NCI-H2196 treated with DMSO at 0.1 percent for 48 hours (cell line): ENCODE results near the gene DKC1.
"Not testable (repeated sequence)": the region's sequence is repeated elsewhere in the genome, so short reads cannot be mapped to it uniquely, and the experiment has no call there.

Experiments used
- DNase-seq: peaks from one replicate; lab custom pipeline; 2025; ENCODE audit not compliant: unreplicated experiment; lab: John Stamatoyannopoulos, UW

The DKC1 gene

DNA sequence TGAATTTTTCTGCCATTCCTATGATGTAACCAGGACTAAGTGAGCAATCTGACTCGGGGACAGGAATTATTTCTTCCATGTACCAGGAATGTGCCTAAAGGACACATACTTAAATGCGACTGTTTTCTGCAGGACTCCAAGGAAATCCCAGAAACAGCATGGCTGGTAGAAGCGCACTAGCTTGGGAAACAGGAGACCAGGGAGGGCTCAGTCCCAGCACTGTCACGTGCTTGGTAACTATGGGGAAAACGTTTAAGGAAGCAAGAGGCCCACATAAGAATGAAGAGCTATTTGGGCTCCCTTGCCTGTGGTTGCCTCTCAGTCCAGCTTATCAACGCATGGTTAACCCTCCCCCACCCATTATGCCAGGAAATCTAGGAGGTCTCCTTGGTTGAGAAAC, 23.1 kb downstream of the DKC1 start:
- DNase-seq = no peak

DNA sequence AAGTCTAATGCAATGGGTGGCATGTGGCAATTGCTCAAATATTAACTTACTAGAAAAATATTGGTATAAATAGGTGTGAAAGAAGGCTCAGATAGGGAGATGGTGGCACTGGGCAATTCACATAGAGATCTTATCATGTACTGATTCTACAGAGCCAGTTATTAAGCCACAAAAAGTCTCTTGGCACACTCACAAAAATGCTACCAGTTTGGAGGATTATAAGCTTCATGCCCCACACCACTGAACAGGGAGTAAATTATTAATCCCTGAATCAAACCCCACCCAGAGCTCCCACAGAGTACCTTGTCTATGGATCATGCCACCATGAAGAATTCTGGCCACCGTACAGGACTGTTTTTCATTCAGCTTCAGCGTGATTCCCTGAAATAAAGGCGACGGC, 28.8 kb downstream of the DKC1 start:
- no peak for DNase-seq

DNA sequence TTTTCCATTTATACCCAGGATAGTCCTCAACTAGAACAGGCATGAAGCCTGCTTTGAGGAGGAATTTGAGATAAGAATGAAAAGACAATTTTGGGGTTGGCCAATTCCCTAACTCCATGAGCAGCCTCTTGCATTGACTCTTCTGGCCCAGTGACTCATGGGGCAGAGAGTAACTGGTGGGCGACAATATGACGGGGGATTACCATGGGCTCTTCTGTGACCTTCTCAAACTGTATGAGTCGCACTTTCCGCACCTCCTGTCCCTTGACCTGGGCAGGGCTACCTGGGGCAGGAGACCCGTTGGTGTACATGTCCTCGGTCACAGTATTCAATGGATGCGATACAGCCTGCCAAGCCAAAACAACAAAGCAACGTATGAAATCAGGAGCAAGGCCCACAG, 29.3 kb downstream of the DKC1 start:
- DNase-seq = no peak

DNA sequence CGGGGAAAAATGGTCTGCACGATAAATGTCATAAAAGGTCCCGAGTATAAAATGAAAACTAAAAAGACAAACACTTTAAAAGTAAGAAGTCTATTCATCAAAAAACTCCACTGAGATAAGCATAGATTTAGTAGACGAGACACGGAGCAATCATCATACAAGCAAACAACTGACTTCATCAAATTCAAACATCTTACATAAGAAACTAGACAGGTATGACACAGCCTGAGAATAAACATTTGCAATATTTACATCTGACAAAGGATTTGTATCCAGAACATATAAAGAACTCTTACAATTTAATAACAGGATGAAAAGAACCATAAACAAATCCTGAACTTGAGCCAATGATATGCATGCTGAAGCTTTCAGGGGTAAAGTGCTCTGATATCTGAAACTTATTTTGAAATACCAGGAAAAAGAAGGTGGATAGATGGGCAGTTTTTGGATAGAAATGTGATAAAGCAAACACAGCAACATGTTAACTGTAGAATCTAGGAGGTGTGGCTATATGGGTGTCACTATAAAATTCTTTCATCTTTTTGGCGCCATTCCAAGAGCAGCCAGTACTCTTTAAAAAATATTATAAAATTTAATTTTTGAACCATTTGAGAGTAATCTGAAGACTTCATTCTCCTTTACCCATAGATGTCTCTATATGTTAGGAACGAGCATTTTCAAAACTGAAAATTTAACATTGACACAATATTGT, 30.6 kb downstream of the DKC1 start:
- DNase-seq = no peak

DNA sequence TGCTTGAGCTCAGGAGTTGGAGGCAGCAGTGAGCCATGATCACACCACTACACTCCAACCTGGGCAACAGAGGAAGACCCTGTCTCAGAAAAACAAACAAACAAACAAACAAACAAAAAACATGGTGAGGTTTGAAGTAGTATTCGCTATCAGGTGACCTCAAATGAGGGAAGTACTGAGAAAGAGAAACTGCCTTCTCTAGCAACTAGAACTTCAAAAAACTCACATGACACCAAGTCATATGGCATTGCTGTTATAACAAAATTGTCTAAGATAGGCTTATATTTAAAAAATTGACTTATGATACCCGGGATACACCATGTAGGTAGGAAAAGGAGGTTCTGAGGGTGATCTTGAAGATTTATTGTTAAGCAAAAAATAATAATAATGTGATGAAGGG, 32.4 kb downstream of the DKC1 start:
- no peak for DNase-seq

DNA sequence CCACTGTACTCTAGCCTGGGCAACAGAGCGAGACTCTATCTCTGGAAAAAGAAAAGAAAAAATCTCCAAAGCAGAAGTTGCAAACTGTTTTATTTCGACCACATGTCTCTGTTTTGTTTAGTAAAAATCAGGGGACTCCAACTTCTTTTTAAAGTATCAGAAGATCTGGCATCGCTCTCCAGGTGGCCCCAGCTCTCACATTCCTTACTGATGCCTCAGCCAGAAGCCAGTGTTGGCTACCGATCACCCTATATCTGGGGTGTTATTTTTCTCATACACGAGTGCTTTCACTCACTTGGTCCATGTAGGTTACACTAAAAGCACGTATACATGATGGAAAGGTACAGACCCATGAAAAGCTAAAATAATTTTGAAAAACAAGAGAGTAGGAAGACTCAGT, 34.3 kb downstream of the DKC1 start:
- no peak for DNase-seq

DNA sequence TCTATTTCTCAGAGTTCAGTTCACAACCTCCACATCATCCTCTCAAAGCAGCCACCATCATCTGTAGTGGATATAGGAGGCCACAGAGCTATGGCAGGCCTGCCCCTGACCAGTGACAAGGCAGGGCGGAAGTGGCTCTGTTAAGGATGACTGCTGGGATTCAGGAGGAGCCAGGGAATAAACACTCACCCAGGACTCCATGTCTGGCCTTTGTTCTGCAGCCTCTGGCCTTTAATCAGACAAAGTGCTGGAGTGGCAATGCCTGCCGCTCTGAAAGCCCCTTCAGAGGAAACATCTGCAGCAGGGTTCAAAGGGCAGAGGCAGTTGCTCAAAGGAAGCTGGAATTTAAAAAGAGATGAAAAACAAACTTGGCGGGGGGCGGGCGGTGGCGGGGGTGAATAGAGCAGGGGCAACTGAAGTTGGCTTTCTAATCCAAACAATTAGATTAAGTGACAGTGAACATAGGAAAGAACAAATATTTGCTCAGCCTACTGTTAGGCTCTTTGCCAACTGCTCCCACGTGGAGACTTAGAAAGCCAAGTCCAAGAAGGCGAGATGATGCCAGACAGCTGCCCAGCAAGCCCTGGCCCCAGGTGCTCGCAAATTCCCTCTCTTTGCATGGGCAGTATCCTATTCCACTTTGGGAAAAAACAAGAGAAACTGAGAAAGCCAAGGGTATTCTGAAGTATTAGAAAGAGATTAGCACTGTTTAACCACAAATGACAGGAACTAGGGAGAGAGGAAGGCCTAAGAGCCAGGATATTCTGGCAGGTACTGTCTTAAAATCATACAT, 37.1 kb downstream of the DKC1 start:
- DNase-seq = peak; percentile 88

DNA sequence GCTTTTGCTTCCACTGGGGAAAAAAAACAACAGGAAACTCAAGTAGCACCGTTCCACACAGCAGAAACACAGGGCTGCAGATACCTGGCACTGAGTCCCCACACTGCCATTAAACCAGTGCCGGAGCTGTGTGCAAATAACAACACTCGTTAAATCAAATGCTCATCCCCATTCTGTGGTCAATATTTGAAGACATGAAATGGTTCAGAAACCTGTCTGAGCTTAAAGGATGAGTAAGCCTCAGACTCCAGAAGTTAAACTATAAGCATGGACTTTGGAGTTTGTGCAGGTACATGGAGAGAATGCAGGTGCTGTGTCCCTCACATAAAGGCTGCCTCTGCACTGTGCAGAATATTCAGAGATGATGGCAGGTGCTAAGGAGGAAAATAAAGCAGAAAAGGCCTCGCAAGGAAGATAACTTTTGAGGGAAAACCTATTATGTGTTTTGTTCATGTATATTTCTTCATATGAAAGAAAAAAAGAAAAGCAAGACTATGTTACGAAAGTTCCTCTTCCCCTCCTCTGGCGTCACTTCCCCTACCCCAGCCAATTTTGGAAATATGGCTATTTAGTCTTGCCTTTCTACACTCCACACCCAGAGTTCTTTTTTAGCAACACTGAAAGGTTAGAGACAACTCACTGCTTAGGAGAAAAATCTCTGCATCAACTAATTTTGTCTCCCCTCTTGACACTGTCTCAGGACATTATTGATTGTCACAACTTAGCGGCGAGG, 38.0 kb downstream of the DKC1 start:
- DNase-seq = no peak

DNA sequence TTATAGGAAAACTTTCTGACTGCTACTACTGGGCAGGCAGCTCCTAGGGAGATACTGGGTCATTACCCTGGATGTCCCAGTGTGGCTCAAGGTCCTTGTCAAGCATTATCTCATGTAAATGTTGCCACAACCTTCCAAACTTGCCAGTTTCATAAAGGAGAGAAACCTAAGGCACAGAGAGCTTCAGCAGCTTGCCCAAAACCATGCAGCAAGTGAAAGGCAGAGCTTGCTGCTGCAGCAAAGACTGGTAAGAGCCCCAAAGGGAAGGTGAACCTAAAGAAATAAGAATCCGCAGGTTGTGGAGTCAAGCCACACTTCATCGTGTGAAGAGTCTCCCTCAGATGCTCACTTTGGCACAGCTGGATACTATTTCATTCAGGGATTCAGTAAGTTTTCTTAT, 40.3 kb downstream of the DKC1 start:
- DNase-seq = no peak

DNA sequence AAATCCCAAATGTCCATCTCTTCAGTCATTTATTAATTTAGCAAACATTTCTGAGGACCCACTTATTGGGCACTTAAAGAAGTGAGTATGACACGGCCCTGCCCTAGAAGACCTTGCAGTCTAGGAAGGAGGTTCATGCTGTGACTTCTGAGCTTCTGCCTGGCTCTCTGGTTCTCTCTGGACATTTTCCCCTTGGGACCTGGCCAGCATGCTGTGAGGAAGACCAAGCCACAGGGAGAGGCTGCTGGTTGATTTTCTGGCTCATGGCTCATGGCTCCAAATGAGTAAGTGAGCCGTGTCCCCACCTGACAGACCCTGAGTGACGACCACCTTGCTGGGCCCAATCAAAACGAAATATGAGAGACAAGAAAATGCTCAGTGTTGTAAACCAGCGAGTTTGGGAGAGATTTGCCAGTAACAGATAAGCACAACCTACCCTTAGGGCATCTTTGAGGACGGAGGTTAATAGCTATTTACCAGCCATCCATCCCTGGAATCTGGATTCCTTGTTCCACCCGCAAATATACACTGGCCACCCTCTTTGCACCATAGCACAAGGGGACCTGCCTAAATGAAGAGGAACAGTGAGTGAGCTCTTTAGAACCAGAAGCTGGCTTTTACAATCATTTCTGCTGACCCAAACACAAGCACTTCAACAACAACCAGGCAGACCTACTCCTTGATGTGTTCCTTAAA, 41.7 kb downstream of the DKC1 start:
- no peak for DNase-seq

DNA sequence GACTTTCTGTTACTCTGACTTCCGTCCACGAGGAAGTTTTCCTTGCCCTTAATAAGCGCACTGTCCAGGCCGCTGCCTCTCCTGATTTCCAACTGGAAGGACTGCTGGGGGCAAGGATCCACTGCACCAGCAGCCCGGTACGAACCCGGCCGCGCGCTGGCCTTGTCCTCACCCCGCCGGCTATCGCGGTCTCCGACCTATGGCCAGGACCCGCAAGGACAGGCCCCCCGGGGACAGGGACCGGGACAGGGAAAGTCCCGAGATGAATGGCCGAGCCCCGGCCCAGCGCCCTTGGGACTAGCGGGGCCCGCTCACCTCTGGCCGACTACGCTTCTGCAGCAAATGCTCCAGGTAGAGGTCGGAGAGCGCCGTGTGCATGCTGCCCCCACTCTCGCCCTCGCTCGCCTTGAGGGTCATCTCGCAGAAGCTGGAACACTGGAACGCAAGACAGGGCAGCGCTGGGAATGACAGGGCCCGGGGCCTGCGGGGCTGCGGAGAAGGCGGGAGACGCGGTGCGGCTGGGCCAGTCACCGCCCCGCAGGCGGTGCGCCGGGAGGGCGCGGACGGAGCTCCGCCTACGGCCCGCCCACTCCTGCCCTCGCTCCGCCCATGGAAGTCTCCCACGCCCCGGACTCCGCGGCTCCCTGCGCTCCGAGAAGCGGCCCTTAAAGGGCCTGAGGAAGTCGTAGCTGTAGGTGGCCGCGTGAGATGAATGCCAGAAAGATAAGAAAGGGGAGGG, 42.5 kb downstream of the DKC1 start, which contains the start of gene MPP1:
MPP1 (minus strand) TSS at position 529 of the 739 bp plus-strand sequence; CDS start at position 417, 112 bp downstream.
- DNase-seq = no peak

DNA sequence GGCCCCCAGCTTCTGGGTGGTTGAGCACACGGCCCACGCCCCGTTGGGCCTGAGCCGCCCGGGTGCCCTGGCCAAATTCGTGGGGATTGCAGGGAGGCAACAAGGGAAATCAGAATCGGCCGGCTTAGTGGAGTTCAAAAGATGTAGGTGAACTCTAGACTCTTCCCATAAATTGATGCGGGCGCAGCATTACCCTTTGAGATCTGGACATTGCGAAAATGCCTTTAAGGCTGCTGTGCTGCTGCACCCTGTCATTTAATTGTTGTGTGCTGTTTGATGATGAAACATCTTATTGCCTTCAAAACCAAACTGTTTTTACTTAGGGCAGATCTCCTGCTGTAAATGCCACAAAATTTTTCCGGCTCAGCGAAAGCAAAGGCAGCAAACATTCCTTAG, 43.0 kb downstream of the DKC1 start:
- no peak for DNase-seq

DNA sequence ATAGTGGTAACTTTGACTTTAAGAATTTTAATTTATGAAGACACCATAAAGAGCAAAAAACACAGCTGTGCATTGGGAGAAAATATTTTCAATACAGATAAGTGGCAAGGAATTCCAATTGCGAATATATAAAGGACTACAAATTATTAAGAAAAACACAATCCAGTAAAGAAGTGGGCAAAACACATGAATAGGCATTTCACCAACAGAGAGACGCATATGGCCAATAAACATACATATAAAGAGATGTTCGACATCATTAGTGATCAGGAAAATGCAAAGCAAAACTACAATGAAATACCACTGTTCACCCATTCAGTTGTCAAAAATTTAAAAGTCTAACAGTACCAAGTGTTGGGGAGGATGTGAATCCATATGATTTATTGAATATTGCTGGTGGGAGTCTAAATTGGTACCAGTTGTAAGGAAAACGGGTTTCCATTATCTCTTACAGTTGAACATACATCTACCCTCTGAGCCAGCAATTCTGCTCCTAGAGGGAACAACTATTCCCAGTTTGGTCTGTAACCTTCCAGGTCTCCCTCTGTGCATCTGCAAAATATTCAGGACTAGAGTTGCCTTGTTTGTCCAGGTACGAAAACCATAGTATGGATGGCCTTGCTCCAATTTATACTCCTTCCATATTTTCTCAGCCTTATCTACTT, 44.3 kb downstream of the DKC1 start:
- no peak for DNase-seq

DNA sequence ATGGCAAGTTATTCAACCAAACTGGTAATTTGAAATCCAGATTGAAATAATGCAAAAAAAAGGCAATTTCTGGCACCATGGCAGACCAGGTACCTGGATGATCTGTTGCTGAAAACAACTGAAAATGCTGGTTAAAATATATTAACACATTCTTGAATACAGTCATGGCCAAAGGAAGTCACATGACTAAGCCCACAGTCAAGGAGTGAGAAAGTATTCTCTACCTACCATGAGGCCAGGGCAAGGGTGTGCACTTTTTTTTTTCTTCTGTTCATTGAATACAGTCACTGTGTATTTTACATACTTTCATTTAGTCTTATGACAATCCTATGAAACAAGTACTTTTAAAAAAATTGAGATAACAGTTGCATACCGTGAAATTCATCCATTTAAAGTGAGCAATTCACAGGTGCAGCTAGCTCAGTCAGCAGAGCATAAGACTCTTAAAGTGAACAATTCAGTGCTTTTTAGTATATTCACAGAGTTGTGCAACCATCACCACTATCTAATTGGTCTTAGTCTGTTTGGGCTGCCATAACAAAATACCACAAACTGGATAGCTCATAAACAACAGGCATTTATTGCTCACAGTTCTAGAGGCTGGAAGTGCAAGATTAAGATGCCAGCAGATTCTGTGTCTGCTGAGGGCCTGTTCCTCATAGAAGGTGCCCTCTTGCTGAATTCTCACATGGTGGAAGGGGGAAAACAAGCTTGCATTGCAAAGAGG, 47.4 kb downstream of the DKC1 start:
- no peak for DNase-seq

DNA sequence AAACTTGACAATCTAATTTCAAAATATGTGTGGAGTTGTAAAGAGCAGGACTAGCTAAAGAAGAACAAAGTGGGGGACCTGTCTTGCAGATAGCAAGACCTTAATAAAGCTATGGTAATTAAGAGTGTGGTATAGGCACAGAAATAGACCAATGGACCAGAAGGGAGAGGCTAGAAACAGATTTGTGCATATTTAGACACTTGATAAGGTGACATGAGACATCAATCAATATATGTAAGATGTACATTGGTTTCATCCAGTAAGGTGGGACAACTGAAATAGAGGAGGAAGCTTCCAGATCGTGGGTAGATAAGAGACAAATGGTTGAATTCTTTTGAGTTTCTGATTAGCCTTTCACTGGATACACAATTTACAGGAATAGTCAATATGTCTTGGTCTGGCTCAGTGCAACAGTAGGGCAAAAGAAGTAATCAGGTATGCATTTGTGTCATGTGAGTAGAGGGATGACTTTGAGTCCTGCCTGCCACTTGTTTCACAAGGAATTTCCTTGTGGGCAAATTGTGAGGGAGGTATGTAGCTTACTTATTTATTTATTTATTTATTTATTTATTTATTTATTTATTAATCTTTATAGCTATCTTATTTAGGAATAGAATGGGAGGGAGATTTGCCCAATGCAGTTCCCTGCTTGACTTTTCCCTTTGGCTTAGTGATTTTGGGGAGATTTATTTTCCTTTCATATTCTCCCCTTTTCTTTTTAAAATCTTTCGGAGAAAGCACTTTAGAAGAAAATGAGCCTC, 49.9 kb downstream of the DKC1 start:
- DNase-seq = no peak

DNA sequence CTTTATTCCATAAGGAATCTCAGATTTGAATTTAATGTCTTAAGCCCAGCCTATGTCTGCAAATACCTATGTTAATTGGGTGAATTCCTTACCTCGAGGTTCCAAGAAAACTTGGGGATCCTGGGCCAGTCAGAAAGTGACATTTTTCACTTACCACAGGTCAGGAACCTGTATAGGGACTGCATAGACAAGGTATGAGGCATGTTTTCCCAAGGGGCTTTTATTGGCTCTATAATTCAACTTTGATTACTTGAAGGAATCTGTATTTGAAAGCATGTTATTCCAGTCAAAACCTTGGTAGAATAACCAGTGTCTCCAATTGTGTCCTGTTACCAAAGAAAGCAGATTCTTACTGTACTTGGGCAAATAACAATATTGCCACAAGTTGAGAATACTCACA, 51.1 kb downstream of the DKC1 start:
- no peak for DNase-seq

DNA sequence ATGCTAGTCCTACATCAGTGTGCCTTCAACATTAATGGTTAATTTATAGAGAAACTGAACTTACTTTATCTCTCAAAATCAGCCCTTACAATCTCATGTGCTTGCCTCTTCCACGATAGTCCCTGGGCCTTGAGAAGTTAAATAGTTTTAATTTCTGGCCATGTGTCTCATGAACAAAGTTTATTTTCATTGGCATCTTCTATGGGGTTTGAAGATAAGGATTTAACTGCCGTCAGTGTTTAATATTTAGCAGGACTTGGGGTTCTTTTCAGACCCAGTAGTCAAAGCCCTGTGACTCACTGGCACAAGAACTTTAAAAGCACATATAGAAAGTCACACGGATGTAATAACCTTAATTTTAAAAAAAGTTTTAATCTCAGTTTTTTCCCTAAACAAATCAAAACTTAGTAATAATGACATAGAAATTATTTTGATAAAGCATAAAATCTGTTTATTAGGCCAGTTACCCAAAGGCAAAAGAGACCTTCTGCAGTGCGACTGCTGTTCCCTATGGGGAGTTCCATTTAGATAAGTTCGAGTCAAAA, 52.7 kb downstream of the DKC1 start:
- DNase-seq = no peak

DNA sequence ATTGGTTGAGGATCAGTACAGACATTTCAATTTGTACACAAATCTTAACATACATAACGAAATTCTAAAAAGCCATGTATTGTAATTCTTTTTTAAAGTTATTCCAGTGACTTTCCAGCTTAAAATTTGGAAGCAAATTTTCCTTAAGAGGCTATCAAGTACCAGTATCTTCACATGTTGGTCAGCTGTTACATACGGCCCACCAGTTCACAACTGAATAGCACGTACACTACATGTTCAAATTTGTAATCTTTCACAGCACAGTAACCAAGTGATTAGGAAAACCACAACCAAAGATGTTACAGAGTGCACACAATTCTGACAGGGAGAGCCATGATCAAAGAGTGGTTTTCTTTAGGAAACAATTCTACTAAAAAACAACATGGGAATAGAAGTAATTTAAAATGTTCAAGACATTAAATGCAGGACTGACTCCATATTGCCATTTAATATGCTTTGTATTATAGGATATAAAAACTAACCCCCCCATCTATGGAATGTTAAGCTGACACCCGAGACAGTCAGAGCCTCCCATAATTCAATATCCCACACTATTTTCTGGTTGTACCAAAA, 53.7 kb downstream of the DKC1 start:
- DNase-seq = not testable (repeated sequence)
